Medulla oblongata (tissue), 1 donor: ENCODE data around the gene SLC39A9.

Experiments used
- DNase-seq: peaks from one replicate; pipeline ENCODE4 v3.0.0-alpha.2; 2015; ENCODE audit errors: extremely low spot score

The SLC39A9 gene

DNA sequence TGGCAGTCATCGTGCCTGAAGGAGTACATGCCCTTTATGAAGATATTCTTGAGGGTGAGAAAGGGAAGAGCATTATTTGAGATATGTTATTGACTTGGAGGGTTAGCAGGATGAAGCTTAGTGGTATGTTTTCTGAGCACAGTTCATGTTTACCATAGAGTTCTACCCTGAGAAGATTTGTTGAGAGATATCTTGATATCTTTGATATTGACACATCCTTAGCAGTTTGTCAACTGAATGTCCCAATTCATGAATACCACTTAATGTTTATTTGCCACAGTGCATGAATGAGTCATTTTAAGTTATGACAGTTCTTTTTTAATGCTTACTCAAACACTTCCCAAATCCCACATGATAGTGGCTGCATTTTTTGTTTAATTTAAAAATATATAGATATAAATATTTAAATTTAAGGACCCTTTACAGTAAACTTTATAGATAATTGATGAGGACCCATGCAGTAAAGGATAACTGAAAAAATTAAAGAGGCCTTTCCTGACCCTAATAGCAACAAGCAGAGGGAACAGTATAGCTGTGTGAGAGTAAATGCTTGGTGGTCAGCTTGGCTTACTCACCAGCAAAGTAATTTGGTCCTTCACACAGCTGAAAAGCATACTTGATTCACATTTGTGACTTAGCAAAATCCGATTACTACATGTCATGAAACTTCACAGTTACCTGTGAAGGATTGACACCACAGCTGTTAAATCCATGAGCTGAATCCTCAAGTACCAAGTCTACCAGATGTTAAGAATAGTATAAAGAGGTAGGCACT, 25.8 kb downstream of the SLC39A9 start:
- no peak for DNase-seq

DNA sequence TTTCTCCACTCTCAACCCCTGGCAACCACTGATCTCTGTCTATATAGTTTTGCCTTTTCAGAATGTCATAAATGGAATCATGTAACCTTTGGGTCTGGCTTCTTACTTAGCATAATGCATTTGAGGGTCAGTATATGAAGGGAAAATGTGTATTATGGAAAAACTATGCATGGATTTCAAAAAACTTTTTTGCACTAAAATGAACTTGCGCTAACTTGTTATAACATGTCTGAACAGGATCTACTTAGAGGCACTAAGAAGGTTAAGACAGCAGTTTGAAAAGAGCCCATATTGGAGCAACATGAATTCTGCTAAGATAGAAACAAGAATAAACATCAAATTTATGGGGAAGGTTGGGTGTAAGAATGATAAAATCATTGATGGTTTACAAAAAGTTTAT, 29.1 kb downstream of the SLC39A9 start:
- DNase-seq, result no peak

GRCh38 chr14:69428289-69428998, 30.0 kb downstream of the SLC39A9 start:
- peak; percentile 39 for DNase-seq

DNA sequence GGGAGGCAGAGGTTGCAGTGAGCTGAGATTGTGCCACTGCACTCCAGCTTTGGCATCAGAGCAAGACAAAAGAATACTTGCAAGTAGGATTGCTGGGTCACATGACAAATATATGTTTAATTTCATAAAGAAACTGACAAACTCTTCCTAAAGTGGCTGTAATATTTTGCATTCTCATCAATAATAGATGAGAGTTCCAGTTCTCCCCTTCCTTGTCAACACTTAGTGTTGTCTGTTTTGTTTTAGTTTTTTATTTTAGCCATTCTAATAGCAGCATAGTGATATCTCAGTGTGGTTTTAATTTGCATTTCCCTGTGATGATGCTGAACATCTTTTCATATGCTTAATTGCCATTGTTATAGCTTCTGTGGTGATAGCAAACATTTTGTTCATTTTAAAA, 31.2 kb downstream of the SLC39A9 start:
- no peak for DNase-seq

DNA sequence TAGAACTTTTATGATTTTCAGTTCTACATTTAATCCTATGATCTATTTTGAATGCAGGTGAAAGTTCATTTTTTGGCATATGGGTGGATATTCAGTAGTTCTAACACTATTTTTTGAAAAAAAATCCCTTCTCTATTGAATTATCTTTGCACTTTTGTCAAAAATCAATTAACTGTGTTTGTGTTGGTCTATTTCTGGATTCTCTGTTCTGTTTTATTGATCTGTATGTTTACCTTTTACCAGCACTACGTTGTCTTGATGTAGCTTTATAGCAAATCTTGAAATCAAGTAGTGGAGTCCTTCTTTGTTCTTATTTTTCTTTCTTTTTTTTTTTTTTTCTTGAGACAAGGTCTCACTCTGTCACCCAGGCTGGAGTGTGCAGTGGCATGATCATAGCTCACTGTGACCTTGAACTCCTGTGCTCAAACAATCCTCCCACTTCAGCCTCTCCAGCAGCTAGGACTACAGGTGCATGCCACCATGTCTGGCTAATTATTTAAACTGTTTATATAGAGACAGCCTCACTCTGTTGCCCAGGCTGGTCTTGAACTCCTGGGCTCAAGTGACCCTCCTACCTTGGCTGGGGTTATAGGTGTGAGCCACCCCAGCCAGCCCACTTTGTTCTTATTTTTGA, 31.9 kb downstream of the SLC39A9 start:
- DNase-seq, result no peak

- no peak for DNase-seq
These were observed 33.9 kb downstream of the SLC39A9 start for GRCh38 chr14:69432364-69432763.

DNA sequence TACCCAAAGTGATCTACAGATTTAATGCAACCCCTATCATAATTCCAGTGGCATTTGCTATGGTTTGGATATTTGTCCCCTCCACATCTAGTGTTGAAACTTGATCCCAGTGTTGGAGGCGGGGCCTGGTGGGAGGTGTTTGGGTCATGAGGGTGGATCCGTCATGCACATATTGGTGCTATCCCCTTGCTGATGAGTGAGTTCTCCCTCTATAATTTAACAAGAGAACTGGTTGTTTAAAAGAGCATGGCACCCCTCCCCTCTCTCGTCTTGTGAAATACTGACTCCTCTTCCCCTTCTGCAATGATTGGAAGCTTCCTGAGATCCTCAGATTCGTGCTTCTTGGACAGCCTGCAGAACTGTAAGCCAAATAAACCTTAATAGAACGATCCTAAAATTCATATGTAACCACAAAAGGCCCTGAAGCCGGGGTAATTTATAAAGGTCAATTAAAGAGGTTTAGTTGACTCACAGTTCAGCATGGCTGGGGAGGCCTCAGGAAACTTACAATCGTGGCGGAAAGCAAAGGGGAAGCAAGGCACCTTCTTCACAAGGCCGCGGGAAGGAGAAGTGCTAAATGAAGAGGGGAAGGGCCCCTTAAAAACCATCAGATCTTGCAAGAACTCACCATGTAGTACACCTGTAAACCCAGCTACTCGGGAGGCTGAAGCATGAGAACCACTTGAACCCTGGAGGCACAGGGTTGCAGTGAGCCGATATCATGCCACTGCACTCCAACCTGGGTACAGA, 41.2 kb downstream of the SLC39A9 start:
- no peak for DNase-seq

DNA sequence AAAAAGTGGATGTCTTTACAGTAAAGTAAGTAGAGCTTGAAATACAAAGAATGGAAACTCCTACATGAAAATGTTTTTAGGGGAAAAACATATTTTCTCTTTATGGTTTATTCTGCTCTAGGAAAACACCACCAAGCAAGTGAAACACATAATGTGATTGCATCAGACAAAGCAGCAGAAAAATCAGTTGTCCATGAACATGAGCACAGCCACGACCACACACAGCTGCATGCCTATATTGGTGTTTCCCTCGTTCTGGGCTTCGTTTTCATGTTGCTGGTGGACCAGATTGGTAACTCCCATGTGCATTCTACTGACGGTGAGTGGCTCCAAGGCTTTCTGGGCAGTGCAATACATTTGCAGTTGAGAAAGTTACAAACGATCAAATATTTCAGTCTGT, 43.5 kb downstream of the SLC39A9 start:
- no peak for DNase-seq

GRCh38 chr14:69443296-69443805, 44.9 kb downstream of the SLC39A9 start:
- DNase-seq, result no peak

DNA sequence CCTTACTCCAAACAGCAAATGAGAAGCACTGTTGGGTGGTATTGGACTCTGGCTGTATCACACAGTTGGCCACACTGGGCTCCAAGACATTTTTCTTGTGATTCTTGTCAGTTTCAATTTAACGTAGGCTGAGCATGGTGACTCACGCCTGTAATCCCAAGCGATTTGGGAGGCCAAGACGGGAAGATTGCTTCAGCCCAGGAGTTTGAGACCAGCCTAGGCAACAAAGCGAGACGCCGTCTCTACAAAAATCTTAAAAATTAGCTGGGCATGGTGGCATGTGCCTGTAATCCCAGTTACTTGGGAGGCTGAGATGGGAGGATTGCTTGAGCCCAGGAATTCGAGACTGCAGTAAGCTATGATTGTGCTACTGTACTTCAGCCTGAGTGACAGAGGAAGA, 50.7 kb downstream of the SLC39A9 start:
- no peak for DNase-seq

GRCh38 chr14:69451941-69452340, 53.4 kb downstream of the SLC39A9 start:
- DNase-seq, result no peak

GRCh38 chr14:69458350-69458749, 59.9 kb downstream of the SLC39A9 start:
- no peak for DNase-seq

GRCh38 chr14:69459122-69459521, 60.6 kb downstream of the SLC39A9 start:
- DNase-seq, result no peak

DNA sequence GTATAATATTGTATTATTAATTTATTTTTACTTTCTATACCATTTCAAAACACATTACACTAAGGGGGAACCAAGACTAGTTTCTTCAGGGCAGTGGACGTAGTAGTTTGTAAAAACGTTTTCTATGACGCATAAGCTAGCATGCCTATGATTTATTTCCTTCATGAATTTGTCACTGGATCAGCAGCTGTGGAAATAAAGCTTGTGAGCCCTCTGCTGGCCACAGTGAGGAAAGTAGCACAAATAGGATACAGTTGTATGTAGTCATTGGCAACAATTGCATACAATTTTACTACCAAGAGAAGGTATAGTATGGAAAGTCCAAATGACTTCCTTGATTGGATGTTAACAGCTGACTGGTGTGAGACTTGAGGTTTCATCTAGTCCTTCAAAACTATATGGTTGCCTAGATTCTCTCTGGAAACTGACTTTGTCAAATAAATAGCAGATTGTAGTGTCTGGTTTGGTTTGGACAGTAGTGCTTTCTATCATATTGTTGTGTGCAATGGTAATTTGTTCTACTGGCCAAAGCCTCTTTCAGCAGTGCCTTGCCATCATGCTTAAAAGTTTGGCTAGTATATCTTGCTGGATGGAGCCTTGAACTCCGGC, 61.7 kb downstream of the SLC39A9 start:
- DNase-seq, result peak; percentile 83

GRCh38 chr14:69464379-69464778, 65.9 kb downstream of the SLC39A9 start:
- DNase-seq, result no peak

GRCh38 chr14:69464829-69465228, 66.3 kb downstream of the SLC39A9 start:
- DNase-seq, result no peak

GRCh38 chr14:69468949-69469348, 70.5 kb downstream of the SLC39A9 start:
- no peak for DNase-seq

- DNase-seq, result no peak
These were observed 72.9 kb downstream of the SLC39A9 start for GRCh38 chr14:69471436-69471835.

DNA sequence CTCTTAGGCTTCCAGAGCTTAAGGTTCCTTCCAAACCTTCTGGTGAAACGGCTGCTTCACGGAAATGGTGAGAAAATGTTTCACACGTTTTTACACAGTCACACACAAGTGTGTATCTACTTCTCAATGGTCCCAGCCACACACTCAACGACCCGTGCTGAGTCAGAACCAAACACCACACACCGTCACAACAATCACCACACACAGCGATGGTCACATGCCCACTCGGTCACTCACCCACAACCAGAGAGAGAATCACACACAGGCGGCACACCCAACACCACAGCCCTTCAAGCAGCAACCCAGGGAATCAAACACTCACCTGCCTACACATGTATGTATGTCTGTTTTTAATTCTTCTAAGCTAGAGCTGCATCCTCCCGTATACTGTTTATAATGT, 73.4 kb downstream of the SLC39A9 start:
- no peak for DNase-seq

GRCh38 chr14:69473260-69473659, 74.8 kb downstream of the SLC39A9 start:
- DNase-seq, result no peak

GRCh38 chr14:69473946-69474345, 75.5 kb downstream of the SLC39A9 start:
- DNase-seq, result no peak
